AG09309 (cell line): Measurements from ENCODE around the gene KIF26A.

Experiments used
- DNase-seq: peaks from one replicate; pipeline ENCODE4 v3.0.0-alpha.2; 2010; ENCODE audit warnings: low read depth
- H3K4me3 ChIP-seq: 2 replicates; pipeline ENCODE4 v1.5.1; 2011; ENCODE audit warnings: mild to moderate bottlenecking, low read depth, low read length, moderate library complexity; ENCODE audit not compliant: control insufficient read depth
- TF ChIP-seq, protein P1 (sequence below): IDR thresholded peaks from 2 replicates; pipeline ENCODE4 v1.5.1; 2011; ENCODE audit warnings: mild to moderate bottlenecking, low read depth, low read length, inconsistent platforms; ENCODE audit not compliant: insufficient read depth, control insufficient read depth; ENCODE audit errors: missing control alignments

Gene KIF26A

DNA sequence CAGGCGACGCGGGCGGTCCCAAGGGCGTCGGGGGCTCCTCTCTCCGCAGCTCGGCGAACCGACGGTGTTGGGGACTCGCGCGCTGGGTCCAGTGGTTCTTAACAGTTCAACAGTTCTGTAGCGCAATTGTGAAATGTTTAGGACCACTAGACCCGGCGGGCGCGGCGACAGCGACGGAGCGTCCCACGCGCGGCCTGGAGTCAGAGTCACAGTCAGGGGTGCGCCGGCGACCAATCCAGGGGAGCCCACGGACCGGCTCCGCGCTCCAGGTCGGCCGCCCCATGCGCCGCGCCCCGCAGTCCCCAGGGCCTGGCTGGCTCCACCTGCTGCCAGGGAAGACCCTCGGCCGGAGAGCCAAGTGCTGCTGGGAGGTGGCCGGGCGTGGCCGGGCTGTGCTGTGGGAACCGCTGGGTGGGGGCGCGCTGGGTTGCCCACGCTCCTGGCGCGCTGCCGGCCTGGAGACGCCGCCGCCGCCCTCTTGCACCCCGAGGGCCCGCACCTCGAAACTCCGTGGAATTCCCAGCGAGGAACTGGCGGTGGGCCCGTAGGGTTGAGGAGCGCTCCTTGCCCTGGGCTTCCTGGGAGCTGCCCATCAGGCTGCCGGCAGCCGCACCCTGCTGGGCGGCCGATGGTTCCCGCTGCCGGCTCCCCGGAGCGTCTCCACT is 20.9 kb upstream of the KIF26A start:
- H3K4me3 ChIP-seq = no peak overlapping the region
- no peak for DNase-seq
- TF ChIP-seq, protein P1, sequence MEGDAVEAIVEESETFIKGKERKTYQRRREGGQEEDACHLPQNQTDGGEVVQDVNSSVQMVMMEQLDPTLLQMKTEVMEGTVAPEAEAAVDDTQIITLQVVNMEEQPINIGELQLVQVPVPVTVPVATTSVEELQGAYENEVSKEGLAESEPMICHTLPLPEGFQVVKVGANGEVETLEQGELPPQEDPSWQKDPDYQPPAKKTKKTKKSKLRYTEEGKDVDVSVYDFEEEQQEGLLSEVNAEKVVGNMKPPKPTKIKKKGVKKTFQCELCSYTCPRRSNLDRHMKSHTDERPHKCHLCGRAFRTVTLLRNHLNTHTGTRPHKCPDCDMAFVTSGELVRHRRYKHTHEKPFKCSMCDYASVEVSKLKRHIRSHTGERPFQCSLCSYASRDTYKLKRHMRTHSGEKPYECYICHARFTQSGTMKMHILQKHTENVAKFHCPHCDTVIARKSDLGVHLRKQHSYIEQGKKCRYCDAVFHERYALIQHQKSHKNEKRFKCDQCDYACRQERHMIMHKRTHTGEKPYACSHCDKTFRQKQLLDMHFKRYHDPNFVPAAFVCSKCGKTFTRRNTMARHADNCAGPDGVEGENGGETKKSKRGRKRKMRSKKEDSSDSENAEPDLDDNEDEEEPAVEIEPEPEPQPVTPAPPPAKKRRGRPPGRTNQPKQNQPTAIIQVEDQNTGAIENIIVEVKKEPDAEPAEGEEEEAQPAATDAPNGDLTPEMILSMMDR = no peak

DNA sequence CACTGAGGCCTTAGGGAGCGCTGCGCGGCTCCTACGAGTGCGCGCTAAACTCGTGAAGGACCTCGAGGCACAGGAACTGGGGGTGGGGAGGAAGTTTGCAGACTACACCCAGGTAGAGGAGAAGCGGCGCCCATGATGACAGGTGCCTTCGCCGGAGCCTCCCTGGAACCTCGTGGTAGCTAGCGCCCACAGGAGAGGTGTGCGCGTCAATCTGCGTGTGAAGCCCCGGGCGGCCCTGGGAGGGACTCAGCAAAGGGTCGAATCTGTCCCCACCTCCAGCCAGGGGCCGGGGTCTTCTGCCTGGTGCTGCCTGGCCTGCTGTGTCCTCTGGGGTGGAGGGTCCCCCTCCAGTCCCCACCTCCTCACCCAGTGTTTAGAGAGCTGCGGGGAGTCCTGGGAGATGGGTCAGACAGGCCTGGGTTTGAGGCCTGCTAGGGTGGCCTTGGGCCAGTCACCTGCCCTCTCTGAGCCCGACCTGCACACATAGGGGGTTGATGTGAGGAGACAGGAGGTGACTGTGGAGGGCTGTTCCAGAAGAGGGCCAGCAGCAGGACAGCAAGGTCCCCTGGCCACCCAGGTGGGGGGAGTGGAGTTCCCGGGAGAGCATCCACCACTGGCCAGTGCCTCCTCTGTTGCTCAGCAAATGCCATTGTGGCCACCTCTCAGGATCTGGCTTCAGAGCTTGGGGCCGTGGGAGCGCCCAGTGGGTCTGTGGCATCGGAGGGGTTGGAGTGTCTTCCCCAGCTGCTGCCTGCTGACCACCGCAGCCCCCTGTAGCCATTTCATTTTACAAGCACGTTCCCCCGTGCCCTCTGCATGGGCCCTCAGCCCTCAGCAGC is 20.2 kb upstream of the KIF26A start:
- H3K4me3 ChIP-seq = no peak overlapping the region
- TF ChIP-seq, protein P1 = no peak
- DNase-seq = no peak

DNA sequence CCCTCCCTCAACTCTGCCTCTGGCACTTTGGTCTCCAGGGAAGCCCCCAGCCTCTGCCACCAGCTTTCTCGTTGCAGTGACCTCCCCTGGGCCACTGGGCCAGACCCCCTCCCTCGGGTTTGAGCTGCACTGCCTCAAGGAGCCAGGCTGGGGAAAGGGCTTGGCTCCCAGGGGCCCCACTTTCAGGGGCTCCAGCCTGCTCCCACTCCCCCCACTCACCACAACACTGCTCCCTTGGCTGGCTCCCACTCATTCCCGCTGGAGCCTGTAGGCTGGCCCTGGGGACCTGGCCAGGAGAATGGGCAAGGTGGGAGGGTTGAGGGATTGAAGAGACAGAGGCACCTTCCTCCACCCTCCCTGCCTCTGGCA is 19.3 kb upstream of the KIF26A start:
- no peak for DNase-seq
- TF ChIP-seq, protein P1 = no peak
- no peak overlapping the region for H3K4me3 ChIP-seq

DNA sequence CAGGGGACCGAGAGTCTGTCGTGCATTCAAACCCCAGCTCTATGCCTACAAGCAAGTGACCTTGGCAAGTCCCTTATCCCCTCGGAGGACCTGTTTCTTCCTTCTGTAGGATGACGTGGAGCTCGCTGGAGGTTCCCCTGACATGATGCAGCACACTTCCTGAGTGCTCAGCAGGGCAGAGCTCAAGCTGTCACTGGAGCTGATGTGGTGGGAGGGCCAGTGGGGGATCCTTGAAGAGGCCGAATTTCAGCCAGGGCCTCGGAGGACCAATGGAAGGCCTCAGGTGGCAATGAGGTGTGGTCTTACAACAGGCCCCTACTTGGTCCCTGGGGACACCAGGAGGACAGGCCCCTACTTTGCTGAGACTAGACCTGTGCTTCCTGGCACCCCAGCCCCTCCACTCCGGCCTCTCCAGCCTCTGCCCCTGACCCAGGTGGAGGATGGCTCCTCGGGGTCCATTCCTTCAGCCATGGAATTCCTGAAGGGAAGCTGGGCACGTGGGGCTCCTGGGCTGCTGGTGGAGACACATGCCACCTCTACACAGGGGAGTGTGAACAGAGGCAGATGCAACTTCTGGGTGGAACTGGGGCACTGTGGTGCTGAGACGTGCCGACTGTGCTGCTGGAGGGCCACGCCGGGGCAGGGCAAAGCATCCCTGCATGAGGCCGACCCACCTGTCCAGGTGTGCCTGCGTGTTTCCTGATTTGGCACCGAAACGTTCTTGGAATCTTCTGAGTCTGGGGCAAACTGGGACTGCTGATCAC is 18.7 kb upstream of the KIF26A start:
- TF ChIP-seq, protein P1 = no peak
- no peak for DNase-seq
- H3K4me3 ChIP-seq = no peak overlapping the region

DNA sequence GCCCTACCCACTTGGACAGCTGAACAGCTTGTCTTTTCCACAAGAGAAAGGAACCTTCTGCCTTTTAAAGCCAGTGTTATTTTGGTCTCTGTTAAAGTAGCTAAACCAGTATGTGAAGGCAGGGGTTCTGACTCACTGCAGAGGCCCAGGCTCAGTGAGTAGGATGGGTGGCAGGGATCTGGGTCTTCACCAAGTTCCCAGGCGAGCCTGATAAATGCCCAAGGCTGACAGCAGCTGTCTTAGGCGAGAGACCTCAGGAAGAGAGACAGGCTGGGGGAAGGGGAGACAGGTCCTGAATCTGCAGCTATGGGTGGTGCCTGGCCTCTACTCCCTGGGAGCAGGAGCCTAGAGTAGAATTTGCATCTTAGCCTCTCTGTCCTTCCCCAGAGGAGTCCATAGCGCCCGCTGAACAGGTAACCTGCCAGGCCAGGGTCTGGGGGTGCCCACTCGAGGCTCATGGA is 18.1 kb upstream of the KIF26A start:
- DNase-seq = no peak
- TF ChIP-seq, protein P1 = no peak
- no peak overlapping the region for H3K4me3 ChIP-seq

DNA sequence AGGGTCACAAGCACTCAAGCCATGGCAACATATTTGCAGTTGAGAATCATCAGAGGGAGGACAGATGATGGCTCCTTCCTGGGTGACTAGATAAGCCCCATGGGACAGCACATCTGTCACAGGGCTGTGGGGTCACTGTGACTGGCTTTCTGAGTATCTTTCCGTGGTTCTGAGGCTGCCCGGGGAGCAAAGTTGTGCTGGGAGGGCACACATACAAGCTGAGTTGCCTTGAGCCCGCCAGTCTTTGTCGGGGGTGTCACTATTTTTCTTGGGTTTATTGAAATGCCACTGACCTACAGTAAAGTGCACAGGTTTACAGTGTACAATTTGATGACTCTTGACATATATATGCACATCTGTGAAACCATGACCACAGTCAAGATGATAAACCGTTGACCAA is 17.2 kb upstream of the KIF26A start:
- DNase-seq = no peak
- H3K4me3 ChIP-seq = no peak overlapping the region
- TF ChIP-seq, protein P1 = no peak
